A549 (cell line): ENCODE results near the gene KAT8. TPM values are rescaled to one million over a fixed set of nuclear protein-coding genes. Genes with fewer than 3 reads are reported as not detected.

Source experiments
- CBX8 ChIP-seq: fragments of 200-600 bp; sonication (generic); IDR thresholded peaks from 2 replicates; pipeline ENCODE4 v1.6.1; 2016
- CHD2 ChIP-seq: fragments of 150-350 bp; IDR thresholded peaks from 2 replicates; pipeline ENCODE4 v1.6.1; 2014; ENCODE audit warnings: low read length; ENCODE audit not compliant: partially characterized antibody
- EP300 ChIP-seq, 2 experiments: fragments of >200 bp; sonication (Bioruptor Twin); formaldehyde crosslinking; IDR thresholded peaks; 2 replicates in 1 of 2; 3 replicates in 1 of 2; pipeline ENCODE4 v1.6.1; 2016 to 2017
- FOXS1 ChIP-seq: fragments of 250-450 bp; sonication (Bioruptor Pico); IDR thresholded peaks from 2 replicates; pipeline ENCODE4 v1.5.0; 2020; ENCODE audit warnings: mild to moderate bottlenecking, moderate library complexity
- HOXA7 ChIP-seq: fragments of 250-450 bp; sonication (Bioruptor Pico); IDR thresholded peaks from 2 replicates; pipeline ENCODE4 v1.5.0; 2020; ENCODE audit warnings: mild to moderate bottlenecking, moderate library complexity
- JUN ChIP-seq, 2 experiments: fragments of >200 bp; sonication (Bioruptor Twin); formaldehyde crosslinking; IDR thresholded peaks; 2 replicates in 1 of 2; 3 replicates in 1 of 2; pipeline ENCODE4 v1.6.1; 2016 to 2017
- JUNB ChIP-seq: fragments of >200 bp; sonication (Bioruptor Twin); formaldehyde crosslinking; IDR thresholded peaks from 2 replicates; pipeline ENCODE4 v1.6.1; 2016
- KDM1A ChIP-seq: fragments of 200-600 bp; sonication (generic); IDR thresholded peaks from 2 replicates; pipeline ENCODE4 v1.6.1; 2016; ENCODE audit warnings: low read depth, mild to moderate bottlenecking
- KDM5A ChIP-seq: fragments of 200-600 bp; sonication (generic); IDR thresholded peaks from 2 replicates; pipeline ENCODE4 v1.6.1; 2016; ENCODE audit warnings: antibody characterized with exemption, mild to moderate bottlenecking
- MAZ ChIP-seq: fragments of 150-350 bp; IDR thresholded peaks from 2 replicates; pipeline ENCODE4 v1.6.1; 2014; ENCODE audit warnings: antibody characterized with exemption, low read depth, low read length, borderline replicate concordance
- MYC ChIP-seq: IDR thresholded peaks from 2 replicates; pipeline ENCODE4 v1.6.1; 2012; ENCODE audit warnings: mild to moderate bottlenecking, inconsistent platforms, low read length, improper control_type of control experiment, borderline replicate concordance
- PHF8 ChIP-seq: fragments of 200-600 bp; sonication (generic); IDR thresholded peaks from 2 replicates; pipeline ENCODE4 v1.6.1; 2016; ENCODE audit warnings: low read depth, mild to moderate bottlenecking, antibody characterized with exemption, moderate library complexity, borderline replicate concordance
- RAD21 ChIP-seq, 2 experiments: fragments of >200 bp in 1 of 2; sonication (Bioruptor Twin) in 1 of 2; formaldehyde crosslinking in 1 of 2; IDR thresholded peaks in 1 of 2; conservative IDR thresholded peaks in 1 of 2; 2 replicates in 1 of 2; 3 replicates in 1 of 2; pipeline ENCODE4 v1.6.1; 2012 to 2018; ENCODE audit warnings: inconsistent platforms in 1 of 2
- SREBF2 ChIP-seq: fragments of 450-650 bp; IDR thresholded peaks from 2 replicates; pipeline ENCODE4 v1.6.1; 2014; ENCODE audit warnings: mild to moderate bottlenecking, moderate library complexity
- ZFP36 ChIP-seq: fragments of 450-650 bp; IDR thresholded peaks from 2 replicates; pipeline ENCODE4 v1.6.1; 2014; ENCODE audit warnings: borderline replicate concordance; ENCODE audit not compliant: partially characterized antibody
- ZSCAN20 ChIP-seq: fragments of 250-450 bp; sonication (Bioruptor Pico); IDR thresholded peaks from 2 replicates; pipeline ENCODE4 v1.8.0; 2022; ENCODE audit warnings: mild to moderate bottlenecking, moderate library complexity
- polyA plus RNA-seq, 4 experiments: library from polyadenylated mRNA; depleted of rRNA in 3 of 4; stranded (reverse); fragments of >200 nt; fragmentation: RNase III in 1 of 4; extraction: RNeasy Plus Mini Kit Qiagen cat#74134 plus additional on column Dnase treatment in 1 of 4; gene quantifications; 2 replicates in 3 of 4; 3 replicates in 1 of 4; pipeline ENCODE4 v1.2.3, GENCODE V29; 2011 to 2017
- TF ChIP-seq, protein P1 (sequence below): IDR thresholded peaks from 2 replicates; pipeline ENCODE4 v1.6.1; 2012
- TF ChIP-seq, protein P2 (sequence below): fragments of >200 bp; sonication (Bioruptor Twin); formaldehyde crosslinking; IDR thresholded peaks from 3 replicates; pipeline ENCODE4 v1.6.1; 2016
- TF ChIP-seq, protein P3 (sequence below): IDR thresholded peaks from 2 replicates; pipeline ENCODE4 v1.6.1; 2012
- TF ChIP-seq, protein P4 (sequence below): fragments of 250-450 bp; sonication (Bioruptor Pico); IDR thresholded peaks from 2 replicates; pipeline ENCODE4 v1.5.0; 2021; ENCODE audit warnings: mild to moderate bottlenecking, moderate library complexity, borderline replicate concordance
- TF ChIP-seq, protein P5 (sequence below): fragments of 150-350 bp; IDR thresholded peaks from 2 replicates; pipeline ENCODE4 v1.6.1; 2014; ENCODE audit warnings: low read depth, mild to moderate bottlenecking, low read length

The KAT8 gene
- polyA plus RNA-seq, 2 of the 4 experiments (the other 2 are of a cell fraction) = 34.4 to 42.2 TPM

DNA sequence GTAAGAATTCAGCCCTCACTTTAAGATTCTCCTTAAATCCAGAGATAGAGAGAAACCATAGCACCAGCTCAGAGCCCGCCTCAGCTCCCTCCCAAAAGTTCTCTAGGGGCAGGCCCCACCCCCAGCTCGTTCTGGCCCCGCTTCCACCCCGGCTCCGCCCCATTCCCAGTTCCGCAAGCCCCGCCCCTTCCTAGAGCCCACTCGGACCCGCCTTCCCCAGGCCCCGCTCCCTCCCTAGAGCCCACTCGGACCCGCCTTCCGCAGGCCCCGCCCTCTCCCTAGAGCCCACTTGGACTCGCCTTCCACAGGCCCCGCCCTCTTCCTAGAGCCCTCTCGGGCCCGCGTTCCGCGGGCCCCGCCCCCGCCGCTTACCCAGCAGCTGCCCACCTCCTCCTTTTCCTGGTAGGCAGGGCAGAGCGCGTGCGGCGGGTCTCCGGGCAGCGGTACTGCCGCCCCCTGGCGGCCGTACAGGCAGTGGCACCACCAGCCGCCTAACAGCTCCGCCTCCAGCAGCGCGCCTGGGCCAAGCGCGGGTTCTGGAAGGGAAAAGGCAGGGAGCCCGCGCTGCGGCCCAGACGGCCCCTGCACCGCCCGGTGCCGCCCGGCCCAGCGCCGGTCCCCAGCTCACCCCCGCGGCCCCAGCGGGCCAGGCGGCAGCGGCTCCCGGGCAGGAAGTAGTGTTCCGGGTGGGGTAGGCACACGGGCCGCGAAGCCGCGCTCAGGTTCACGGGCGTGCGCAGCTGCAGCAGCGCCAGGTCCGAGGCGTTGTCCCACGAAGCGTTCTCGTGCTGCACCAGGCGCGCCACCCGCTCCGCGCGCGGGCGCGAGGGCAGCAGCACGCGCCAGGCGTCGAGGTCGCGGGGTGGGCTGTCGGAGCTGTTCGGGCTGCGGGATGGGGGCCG, 24.9 kb downstream of the KAT8 start (continued):
- peak in 1 of 2 experiments; percentile 60; a peak in 1 of 5 replicates for TF ChIP-seq JUN (IDR thresholded peaks at IDR 0.05)
- no peak for TF ChIP-seq ZSCAN20
- TF ChIP-seq JUNB = no peak
- TF ChIP-seq HOXA7 (CRISPR knock-in tag) = no peak
- peak; percentile 96 for TF ChIP-seq MYC
- TF ChIP-seq KDM5A = no peak
- TF ChIP-seq KDM1A = no peak
- no peak for TF ChIP-seq CBX8
- TF ChIP-seq, protein P1, sequence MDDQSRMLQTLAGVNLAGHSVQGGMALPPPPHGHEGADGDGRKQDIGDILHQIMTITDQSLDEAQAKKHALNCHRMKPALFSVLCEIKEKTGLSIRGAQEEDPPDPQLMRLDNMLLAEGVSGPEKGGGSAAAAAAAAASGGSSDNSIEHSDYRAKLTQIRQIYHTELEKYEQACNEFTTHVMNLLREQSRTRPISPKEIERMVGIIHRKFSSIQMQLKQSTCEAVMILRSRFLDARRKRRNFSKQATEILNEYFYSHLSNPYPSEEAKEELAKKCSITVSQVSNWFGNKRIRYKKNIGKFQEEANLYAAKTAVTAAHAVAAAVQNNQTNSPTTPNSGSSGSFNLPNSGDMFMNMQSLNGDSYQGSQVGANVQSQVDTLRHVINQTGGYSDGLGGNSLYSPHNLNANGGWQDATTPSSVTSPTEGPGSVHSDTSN = no peak
- TF ChIP-seq ZFP36 = no peak
- TF ChIP-seq, protein P2, sequence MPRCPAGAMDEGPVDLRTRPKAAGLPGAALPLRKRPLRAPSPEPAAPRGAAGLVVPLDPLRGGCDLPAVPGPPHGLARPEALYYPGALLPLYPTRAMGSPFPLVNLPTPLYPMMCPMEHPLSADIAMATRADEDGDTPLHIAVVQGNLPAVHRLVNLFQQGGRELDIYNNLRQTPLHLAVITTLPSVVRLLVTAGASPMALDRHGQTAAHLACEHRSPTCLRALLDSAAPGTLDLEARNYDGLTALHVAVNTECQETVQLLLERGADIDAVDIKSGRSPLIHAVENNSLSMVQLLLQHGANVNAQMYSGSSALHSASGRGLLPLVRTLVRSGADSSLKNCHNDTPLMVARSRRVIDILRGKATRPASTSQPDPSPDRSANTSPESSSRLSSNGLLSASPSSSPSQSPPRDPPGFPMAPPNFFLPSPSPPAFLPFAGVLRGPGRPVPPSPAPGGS = no peak; the same call in 2 of the 3 replicates
- no peak for TF ChIP-seq CHD2
- TF ChIP-seq, protein P3, sequence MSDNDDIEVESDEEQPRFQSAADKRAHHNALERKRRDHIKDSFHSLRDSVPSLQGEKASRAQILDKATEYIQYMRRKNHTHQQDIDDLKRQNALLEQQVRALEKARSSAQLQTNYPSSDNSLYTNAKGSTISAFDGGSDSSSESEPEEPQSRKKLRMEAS = peak; percentile 90
- no peak for TF ChIP-seq SREBF2
- peak; percentile 26; the same call in 1 of the 2 replicates for TF ChIP-seq PHF8
- TF ChIP-seq, protein P4, sequence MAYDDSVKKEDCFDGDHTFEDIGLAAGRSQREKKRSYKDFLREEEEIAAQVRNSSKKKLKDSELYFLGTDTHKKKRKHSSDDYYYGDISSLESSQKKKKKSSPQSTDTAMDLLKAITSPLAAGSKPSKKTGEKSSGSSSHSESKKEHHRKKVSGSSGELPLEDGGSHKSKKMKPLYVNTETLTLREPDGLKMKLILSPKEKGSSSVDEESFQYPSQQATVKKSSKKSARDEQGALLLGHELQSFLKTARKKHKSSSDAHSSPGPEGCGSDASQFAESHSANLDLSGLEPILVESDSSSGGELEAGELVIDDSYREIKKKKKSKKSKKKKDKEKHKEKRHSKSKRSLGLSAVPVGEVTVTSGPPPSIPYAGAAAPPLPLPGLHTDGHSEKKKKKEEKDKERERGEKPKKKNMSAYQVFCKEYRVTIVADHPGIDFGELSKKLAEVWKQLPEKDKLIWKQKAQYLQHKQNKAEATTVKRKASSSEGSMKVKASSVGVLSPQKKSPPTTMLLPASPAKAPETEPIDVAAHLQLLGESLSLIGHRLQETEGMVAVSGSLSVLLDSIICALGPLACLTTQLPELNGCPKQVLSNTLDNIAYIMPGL = no peak
- TF ChIP-seq, protein P5, sequence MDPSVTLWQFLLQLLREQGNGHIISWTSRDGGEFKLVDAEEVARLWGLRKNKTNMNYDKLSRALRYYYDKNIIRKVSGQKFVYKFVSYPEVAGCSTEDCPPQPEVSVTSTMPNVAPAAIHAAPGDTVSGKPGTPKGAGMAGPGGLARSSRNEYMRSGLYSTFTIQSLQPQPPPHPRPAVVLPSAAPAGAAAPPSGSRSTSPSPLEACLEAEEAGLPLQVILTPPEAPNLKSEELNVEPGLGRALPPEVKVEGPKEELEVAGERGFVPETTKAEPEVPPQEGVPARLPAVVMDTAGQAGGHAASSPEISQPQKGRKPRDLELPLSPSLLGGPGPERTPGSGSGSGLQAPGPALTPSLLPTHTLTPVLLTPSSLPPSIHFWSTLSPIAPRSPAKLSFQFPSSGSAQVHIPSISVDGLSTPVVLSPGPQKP = no peak
- TF ChIP-seq EP300 (IDR thresholded peaks at IDR 0.05) = no peak
- peak; percentile 69; the same call in 1 of the 2 replicates for TF ChIP-seq MAZ
- TF ChIP-seq RAD21 (conservative IDR thresholded peaks at IDR 0.05 in 1 of 2, IDR thresholded peaks at IDR 0.05 in 1 of 2) = peak; percentile 69 to 88
- no peak for TF ChIP-seq FOXS1 (CRISPR knock-in tag)
- TF ChIP-seq, all 56 proteins: peak for 12
